HG02870 (cell line): ENCODE results near the gene ZNG1E.
"Not testable (repeated sequence)": the region's sequence is repeated elsewhere in the genome, so short reads cannot be mapped to it uniquely, and the experiment has no call there.

Source experiments
- ATAC-seq: cut with Tn5 transposase; IDR thresholded peaks from one replicate; pipeline ENCODE4 v1.9.1; 2021; ENCODE audit warnings: mild to moderate bottlenecking, moderate library complexity; ENCODE audit not compliant: unreplicated experiment

The ZNG1E gene

GRCh38 chr9:65675589-65676021 is at the start of gene ZNG1E:
TSS of gene ZNG1E (plus strand) at chr9:65675928. CDS start at chr9:65675977, 49 bp downstream.
- not testable (repeated sequence) for ATAC-seq

- not testable (repeated sequence) for ATAC-seq
These were observed 2.1 kb upstream of the ZNG1E start for GRCh38 chr9:65673579-65673978.

- ATAC-seq = not testable (repeated sequence)
These were observed 710 bp upstream of the ZNG1E start for GRCh38 chr9:65675018-65675417.

- not testable (repeated sequence) for ATAC-seq
These were observed 661 bp downstream of the ZNG1E start for GRCh38 chr9:65676389-65676788.

- not testable (repeated sequence) for ATAC-seq
These were observed 2.8 kb downstream of the ZNG1E start for GRCh38 chr9:65678533-65678932.

- not testable (repeated sequence) for ATAC-seq
These were observed 27.8 kb downstream of the ZNG1E start for GRCh38 chr9:65703550-65703949.

- ATAC-seq = not testable (repeated sequence)
These were observed 38.7 kb downstream of the ZNG1E start for GRCh38 chr9:65714445-65714844.

GRCh38 chr9:65737096-65737564 is 61.4 kb downstream of the ZNG1E start, which contains the start of gene FOXD4L4:
TSS of gene FOXD4L4 (plus strand) at chr9:65737146. CDS start at chr9:65737146, 0 bp downstream.
- ATAC-seq = not testable (repeated sequence)

GRCh38 chr9:65738133-65738532 is 62.4 kb downstream of the ZNG1E start:
- ATAC-seq = not testable (repeated sequence)
